HG02759 (cell line): Measurements from ENCODE around the gene CFAP100.

Experiments
- ATAC-seq: cut with Tn5 transposase; IDR thresholded peaks from one replicate; pipeline ENCODE4 v1.9.1; 2021; ENCODE audit warnings: mild to moderate bottlenecking, moderate library complexity; ENCODE audit not compliant: unreplicated experiment

CFAP100 gene

DNA sequence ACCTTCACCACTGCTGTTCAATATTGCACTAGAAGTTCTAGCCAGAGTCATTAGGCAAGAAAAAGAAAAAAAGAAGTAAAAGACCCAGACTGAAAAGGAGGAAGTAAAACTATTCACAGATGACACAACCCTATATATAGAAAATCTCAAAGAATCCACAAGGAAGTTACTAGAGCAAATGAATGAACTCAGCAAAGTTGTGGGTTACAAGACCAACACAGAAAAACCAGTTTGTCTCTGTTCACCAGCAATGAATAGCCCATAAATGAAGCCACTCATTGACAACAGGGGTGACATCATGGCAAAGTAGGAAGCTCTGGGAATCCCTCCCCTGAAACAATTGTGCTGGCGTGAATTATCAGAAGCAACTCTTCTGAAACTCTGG, 4.6 kb downstream of the CFAP100 start:
- ATAC-seq: peak; percentile 68

DNA sequence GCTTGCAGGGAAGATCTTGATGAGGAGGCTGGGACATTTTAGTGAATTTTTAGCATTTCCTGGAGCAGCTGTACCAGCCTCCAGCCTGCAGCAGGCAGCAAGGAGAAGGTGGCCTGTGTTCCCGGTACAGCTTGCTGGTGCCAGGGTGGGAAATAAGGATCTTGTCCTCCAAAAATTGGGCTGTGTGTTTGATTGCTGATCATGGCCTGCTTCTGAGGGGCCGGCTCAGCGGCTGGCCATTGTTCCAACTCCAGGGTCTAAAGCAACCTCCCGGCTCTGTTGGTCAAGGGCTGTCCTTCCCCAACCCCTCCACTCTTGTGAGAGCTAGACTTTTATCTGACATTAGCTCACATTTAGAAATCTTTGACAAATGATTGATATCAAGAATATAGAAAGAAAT, 5.0 kb downstream of the CFAP100 start:
- ATAC-seq: no peak

DNA sequence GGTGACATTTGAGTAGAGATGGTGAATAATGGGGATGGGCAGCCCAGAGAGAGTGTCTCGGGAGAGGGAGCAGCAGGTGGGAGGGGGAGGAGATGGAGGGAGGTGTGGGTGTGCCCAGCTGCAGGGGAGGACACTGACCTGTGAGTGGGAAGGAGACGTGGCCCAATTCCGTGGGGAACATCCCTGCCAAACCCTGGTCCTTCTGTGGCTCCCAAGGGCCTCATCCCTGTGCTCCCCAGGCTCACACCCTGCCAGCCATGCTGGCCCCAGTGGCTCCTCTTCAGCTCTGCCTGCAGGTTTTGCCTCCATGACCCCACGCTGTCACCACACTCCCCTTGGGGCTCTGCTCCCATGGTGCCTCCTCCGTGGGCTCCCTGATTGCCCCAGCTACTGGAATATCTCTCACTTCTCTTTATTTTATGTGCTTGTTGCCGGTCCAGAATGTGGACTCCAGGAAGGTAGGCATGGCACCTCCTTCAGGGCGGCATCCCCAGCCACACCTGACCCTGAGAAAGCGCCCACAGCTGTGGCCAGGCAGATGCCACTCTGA, 7.0 kb downstream of the CFAP100 start:
- no peak for ATAC-seq

DNA sequence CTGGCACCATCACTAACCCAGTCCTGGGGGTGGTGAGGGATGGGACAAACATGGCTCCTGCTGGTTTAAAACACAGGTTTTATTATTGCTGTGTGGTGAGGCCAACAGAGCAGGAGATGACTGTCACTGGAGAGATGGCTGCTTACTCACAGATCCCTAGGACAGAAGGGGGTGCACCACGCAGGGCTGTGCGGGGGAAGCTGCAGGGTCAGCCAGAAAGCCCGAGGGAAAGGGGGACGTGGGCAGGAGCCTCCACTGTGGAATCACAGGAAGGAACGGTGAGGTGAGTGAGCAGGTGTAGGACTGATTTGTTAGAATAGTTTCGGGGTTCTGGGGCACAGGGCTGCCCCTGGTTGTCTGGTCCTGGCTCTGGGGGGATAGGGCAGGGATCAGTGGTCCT, 7.5 kb downstream of the CFAP100 start:
- ATAC-seq: no peak

DNA sequence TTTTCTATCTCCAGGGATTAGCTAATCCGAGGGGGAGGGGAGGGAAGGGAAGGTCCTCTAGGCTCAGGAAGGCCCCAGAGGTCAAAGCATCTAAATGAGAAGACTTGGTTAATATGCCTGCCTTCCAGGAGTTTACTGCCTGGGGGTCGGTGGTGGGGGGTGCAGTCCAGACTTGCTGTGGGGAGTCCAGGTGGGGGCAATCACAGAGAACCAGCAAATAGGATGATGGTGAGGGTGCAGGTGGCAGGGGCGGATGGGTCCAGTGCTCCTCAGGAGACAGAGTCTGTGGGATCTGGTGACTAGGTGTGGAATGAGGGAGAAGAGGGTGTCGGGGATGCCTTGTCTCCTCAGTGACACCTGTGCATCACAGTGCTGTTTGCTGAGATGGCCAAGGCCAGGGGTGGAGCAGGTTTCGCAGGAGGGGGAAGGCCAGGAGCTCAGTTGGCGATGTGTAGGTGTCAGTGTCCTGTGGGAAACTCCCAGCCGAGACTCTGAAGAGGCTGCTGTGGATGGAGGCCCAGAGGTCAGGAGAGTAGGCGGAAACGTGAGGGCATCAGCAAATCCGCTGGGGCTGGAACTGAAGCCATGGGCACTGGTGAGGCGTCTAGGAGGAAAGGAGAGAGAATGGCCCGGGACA, 8.1 kb downstream of the CFAP100 start:
- ATAC-seq: no peak

DNA sequence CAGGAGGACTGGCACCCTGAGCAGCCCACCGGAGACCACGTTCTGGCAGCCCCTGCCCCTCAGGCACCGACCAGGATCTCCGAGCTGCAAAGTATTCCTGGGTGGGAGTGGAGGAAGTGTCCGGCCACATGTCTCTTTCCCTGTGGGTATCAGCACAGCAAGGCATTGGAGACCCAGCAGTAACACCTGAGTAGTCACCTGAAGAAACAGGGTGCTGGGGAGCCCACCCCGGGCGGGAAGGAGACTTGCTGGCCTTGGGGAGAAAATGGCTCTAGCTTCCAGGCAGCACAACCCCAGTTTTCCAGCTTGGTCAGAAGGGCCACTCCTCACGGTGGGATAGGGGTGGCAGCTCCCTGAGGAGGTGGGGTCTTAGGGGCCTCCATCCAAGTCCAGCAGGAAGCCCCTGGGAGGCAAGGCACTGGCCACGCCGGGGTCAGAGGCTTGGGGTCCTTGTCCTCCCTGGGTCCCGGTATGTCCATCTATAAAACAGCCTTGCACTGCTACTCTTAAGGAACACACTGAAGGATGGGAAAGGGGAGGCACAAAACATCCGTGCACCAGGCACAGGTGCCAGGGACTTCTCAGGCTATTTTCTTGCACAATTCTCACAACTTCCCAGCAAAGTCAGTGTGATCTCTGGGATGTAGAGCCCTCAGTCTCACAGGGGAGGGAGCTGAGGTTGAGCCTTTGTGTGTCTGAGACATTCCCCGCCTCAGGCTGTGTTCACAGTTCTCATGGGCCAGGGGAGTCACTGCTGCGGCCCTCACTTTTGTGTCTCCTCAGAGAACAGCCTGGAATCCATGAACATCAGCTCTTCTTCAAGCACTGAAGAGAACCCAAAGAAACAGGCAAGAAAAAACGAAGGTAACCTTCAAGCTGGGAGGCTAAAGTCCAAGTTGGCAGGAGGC, 11.9 kb downstream of the CFAP100 start:
- ATAC-seq: no peak

DNA sequence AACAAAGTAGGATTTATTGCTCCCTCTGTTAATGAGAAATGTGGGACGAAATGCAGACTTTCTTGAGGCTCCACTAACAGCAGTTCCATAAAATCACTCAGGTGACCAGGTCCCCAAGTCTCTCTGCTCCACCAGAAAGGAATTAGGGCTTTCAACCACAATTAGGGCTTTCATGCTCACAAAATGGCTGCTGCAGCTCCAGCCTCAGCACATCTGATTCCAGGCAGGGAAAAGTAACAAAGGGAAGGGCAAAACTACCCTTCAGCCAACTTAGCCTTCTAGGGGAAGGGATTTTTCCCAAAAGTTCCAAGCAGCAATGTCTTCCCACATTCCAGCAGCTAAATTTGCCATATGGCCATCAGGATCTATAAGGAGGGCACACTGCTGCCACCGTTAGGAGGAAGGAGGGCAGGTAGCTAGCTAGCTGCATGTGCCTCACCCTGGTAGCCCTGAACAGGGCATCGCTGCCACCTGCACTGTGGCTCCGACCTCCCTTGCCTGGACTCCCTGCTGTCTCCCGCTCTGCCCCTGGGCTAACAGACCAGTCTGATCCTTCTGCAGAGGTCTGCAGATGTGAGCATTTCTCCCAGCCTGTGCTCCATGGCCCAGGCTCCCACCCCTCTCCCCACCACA, 12.8 kb downstream of the CFAP100 start:
- no peak for ATAC-seq

DNA sequence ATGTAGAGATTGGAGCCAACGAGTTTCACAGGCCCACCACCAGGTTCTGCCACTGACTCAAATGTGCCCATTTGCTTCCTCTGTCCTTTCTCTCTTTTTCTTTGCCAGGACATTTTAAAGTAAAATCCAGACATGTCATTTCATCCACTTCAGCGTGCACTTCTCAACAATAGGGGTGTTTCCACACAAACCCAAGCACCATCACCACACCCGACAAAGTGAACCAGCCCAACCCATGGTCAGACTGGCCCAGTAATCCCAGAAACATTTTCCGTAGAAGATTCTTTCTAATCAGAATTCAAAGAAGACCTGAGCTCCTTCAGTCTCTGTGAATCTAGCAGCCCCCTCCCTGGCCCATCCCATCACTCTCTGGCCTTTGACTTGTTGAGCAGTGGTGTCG, 13.4 kb downstream of the CFAP100 start:
- no peak for ATAC-seq

DNA sequence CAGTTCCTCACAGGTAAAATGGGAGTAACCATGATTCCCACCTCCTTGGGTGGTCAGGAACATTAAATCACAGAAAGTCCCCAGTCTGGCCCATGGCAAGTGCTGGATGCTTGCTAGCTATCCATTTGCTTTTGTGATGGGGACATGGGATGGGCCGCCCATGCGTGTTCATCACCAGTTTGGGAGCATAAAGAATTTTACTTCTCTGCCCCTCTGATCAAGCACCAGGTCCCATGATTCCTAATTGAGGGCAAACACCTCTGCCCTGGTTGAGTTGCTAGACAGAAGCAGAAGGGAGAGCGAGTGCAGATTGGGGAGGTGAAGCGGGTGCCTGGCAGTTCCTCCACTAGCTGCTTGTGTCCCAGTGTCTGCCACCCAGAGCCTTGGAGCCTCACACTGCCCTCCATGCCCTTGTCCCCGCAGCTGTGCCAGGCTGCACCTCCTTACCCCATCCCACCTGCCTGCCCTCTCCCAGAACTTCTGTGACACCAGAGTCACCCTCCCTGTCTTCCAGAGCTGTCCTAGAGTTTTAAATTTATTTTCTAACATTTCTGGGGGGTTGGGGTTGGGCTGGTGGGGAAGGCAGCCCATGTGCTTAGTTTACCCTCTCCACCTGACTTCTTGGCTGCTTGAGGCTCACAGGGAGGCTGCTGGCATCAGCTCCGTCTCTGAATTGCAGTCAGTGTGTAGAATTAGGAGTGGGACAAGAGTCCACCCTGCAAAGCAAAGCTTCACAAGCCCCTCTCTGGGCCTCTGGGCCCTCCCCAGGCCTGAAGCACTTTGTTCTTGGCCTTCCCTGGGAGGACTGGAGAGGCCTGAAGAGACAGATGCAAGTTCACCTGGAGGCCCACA, 18.4 kb downstream of the CFAP100 start:
- ATAC-seq: no peak

DNA sequence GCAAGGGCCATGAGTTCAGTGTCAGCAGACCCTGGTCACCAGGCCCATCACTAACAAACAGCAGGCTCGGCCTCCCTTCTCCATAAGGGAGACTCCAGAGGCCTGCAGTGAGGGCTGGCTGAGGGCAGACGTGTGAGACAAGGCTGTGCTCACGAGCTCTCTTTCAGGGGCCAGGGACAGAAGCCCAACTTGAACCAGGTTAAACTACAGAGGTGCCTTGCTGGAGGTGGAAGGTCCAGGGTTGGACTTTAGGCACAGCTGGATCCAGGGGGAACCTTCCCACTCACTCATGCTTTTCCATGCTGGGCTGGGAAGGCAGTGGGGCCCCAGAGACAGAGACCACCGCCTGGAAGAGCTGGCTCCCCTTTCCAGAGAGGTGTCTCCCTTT, 19.0 kb downstream of the CFAP100 start:
- no peak for ATAC-seq

DNA sequence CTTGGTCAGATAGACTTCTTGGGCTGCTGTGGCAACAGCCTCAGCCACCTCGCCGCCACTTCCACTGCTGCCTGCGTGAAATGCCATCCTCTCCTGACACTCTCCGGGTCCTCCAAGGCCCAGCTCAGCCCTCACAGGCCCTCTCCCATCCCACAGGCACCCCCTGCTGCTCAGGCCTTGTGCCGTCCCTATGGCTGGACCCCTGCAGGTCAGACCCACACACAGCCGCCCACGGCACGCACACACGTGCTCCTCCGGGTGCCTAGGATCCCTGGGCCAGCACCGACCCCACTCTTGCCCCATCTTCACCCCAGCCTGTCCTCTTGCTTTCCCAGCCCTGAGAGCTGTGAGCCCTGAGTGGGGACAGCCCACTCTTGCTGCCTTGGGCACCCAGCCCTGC, 19.7 kb downstream of the CFAP100 start:
- no peak for ATAC-seq

DNA sequence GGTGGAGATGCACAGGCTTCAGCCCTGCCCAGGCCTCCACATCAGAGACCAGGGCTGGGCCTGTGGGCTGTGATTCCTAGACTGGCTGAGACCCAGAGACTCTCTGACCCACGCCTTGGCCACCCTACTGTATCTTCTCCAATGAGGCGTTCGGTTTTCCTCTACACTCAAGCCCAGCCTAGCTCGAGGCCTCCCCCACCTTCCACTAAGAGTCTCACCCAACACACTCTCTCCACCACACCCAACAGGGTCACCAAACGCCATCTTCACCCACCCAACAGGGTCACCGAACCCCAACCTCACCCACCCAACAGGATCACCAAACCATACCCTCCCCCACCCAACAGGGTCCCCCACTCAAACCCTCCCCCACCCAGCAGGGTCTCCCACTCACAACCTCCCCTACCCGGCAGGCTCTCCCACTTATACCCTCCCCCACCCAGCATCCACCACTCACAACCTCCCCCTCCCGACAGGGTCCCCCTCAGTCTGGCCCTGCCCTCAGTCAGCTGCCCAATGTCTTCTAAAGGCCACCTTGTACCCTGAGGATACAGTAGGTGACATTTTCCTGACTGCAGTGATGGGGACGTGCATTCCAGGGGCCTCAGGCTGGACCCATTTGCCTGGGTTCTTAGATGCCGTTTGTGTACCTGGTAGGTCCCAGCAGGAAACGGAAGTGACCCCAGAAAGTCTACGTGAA, 20.4 kb downstream of the CFAP100 start:
- no peak for ATAC-seq

DNA sequence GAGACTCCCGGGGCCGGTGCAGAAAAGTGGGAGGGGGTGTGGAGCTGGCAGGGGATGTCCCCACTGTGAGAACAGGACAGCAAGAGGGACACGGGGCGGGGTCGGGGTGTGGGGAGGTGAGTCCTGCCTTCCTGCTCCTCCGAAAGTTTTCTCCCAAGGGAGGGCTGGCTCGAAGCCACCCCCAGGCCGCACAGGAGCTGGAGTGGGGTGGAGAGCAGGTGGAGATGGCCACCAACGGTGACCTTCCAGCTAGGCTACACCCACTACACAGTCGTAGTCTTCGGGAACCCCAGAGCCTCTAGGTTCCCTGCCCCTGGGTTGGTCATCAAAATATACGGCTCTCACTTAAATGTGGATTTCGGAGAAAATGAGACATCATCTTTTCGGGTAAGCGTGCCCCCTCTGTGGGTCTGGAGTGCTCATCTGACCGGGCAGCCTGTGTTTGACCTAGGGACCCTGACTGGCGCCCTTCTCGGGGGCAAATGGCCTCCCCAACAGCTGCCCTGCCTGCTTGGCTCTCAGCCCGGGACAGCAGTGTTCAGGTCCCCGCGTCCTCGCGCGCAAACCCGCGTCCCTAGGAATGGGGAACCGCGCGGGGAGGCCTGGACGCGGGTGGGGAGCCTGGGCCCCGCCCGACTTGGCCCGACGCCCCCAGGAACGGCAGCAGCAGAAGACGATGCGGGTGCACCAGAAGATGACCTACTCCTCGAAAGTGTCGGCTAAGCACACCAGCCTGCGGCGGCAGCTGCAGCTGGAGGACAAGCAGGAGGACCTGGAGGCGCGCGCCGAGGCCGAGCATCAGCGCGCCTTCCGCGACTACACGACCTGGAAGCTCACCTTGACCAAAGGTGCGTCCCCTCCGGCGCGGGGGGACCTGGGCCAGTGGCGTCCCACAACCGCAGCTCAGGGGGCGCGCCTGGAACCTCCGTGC, 21.2 kb downstream of the CFAP100 start:
- ATAC-seq: no peak

DNA sequence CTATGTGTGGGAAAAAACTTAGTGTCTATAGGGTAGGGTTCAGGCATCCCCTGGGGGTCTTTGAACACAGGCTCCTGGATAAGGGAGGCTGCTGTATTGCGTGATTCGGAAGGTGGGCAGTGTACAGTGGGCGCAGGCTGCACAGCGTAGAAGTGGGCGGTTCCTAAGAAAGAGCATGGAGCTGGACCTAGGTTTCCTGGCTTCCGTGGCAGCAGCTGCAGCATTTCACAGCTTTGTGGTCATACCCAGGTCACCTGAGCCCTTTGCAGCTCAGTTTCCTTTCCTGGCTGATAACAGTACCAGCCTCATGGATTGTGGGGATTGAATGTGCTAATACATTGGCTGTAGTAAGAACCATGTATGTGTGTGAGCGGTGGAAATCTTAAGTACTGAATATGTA, 22.2 kb downstream of the CFAP100 start:
- ATAC-seq: no peak

DNA sequence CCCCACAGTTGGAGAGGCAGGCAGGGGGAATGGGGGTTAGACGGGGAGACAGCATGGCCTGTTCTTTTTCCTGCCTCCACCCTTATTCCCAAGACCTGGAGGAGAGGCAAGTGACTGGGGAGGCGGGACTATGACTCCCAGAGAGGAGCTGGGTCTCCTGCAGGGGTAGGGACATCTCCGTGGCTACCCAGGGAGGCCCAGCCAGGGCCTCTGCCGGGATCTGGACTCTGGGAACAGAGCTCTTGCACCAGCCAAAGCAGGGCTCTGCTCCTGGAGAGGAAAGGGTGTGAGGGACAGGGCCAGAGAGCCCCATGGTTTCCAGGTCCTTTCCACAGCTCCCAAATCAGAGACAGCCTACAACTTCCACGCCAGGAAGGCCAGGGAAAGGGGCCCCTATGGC, 22.8 kb downstream of the CFAP100 start:
- no peak for ATAC-seq

DNA sequence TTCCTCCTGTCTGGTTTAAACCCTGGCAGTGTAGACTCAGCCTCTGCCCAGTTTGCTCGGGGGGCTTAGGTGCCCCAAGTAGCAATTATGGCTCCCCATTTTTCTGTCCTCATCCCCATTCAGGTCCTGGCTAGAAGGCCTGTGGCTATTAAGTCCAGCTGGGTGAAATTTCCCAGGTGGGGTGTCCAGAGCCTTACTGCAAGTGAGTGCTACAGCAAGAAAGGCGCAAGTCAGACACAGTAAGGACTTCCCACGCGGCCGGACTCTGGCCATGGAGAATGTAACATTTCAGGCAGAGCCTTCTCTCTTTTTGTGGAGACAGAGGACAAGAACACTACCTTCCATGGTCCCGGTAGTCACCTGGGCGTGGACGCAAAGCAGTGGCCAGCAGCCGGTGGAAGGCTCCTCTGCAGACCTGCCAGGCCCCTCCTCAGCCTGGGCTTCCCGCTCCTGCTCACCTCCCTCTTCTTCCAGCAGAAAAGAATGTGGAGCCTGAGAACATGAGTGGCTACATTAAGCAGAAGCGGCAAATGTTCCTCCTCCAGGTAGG, 23.3 kb downstream of the CFAP100 start:
- no peak for ATAC-seq

DNA sequence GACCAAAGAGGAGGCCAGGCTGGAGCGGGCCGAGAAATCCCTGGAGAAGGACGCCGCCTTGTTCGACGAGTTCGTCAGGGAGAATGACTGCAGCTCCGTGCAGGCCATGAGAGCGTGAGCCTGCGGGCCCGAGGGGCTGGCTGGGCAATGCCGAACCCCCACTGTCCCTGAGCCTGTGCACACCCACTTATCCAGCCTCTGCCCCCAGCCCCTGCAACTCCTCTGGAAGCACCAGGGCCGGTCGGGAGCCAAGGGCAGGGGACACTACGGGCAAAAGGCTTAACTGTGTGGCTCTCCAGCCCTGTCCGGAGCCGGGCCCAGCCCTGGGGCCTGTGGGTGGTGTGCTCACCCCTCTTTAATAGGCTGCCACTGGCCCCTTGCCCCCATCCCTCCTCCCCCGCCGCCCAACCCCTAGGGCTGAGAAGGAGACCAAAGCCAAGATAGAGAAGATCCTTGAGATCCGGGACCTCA, 24.0 kb downstream of the CFAP100 start:
- no peak for ATAC-seq

DNA sequence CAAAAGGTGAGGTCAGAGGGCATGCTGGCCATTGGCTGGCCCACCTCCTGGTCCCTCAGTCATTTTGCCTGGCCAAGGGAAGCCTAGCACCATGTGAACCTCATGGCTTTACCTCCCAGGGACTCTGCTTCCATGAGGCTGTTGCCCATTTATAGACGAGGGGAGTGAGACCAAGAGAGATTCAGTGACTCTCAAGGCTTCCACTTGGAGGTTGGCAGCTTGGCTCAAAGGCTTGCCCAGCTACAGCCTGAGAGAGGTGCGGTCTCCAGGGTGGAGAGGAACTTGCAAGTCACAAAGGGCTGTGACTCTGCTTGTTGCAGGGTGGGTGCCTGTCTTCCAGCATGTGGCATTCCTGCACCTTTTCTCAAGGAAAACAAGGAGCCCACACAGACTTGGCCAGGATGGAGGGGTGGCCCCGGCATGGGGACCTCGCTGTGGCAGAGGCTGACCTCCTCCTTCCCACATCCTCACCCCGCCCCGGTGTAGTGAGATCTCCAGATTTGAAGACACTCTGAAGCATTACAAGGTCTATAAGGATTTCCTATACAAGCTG, 24.5 kb downstream of the CFAP100 start:
- ATAC-seq: no peak
